Measurements from ENCODE around the gene TACR2.
A peak's percentile ranks its signal among the peaks of the same experiment; 100 is the strongest.

TACR2 gene

DNA sequence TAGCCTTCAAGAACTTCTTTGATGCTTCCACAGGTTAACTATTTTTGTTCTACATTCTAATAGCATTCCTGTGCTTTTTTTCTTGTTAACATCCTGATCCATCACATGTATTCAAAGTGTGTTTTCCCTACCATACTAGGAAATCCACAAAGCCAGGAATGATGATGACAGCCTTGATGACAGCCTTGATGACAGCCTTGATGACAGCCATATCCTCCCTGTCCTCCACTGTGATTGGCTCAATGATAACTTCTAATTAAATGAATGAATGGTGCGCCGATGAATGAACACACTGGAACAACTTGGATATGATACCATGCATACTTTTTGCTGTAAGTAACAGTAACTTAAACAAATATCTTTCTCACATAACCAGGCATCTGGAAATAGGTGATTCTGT, 8.3 kb upstream of the TACR2 start:
- no peak overlapping the region for H3K4me3 ChIP-seq
- peak overlapping the region in 1 of 21 experiments; percentile 74 for H3K27ac ChIP-seq

DNA sequence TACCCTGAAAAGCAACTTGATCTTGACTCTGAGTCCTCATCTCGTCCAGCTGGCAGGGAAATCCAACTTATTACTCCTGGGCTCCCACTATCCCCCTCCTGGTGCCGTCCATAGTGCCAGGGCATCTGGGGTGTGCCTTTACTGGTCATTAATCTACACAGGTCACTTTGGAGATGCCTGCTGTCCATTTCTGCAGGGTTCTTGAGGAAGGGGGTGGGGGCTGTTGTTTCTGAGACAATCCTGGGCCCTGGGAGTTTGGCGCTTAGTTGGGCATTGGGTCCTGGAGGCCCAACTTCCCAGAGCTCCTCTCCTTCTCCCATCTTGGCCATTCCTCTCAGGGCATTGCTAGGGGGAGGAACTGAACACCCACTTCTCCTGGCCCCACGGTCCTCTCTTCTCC, 6.0 kb upstream of the TACR2 start:
- Histone ChIP-seq H3K4me3 (no peak overlapping the region), H3K27ac (no peak overlapping the region)

DNA sequence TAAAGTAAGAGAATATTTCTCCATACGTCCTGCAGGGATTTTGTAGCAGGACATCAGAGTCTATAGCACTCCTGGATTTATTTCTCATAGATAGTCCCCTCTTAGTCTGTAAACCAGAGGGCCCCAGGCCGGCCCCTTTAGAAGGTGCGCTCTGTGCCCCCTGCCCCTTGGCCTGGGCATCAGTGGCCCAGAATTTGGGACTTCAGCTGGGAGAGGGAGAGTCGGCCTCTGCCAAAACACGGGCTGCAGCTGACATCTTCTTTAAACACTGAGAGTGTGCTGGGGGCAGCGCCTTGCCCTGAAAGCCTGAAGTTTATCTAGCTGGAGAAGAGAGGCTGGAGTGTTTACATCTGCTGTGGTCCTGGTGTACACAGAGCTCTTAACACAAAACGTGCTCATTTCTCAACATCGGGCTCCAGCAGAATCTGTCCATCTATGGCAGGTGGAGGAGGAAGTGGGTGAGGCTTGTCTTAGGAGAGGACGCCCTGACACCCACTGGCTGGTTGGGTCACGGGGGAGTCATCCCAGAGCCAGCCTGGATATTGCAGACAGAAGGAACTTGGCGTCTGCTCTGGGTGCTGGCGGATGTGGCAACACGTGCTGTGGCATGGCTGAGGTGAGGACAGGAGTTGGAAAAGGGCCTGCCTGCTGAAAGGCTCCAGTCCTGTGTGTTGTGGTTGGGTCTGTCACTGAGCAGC, 5.0 kb upstream of the TACR2 start:
- no peak overlapping the region for H3K27ac ChIP-seq
- H3K4me3 ChIP-seq: no peak overlapping the region

DNA sequence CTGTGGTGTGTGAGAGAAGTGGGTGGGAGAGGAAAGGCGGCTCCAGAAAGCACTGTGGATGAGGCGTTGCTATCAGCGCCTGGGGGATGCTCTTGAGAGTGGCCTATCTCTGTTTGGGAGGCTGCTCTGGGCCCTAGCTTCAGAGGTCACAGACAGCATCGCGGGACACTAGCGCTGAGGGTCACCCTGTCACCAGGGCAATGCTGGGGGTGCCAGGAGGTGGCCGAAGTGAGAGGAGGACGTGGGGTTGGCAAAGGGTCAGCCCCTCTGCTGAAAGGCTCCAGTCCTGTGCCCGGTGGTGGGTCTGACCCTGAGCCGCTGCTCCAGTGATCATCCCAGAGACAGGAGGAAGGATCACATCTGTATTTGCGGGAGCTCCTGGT, 3.0 kb upstream of the TACR2 start:
- H3K4me3 ChIP-seq: no peak overlapping the region
- H3K27ac ChIP-seq: no peak overlapping the region

GRCh38 chr10:69419096-69419743, 2.5 kb upstream of the TACR2 start:
- H3K4me3 ChIP-seq: no peak overlapping the region
- H3K27ac ChIP-seq: no peak overlapping the region

DNA sequence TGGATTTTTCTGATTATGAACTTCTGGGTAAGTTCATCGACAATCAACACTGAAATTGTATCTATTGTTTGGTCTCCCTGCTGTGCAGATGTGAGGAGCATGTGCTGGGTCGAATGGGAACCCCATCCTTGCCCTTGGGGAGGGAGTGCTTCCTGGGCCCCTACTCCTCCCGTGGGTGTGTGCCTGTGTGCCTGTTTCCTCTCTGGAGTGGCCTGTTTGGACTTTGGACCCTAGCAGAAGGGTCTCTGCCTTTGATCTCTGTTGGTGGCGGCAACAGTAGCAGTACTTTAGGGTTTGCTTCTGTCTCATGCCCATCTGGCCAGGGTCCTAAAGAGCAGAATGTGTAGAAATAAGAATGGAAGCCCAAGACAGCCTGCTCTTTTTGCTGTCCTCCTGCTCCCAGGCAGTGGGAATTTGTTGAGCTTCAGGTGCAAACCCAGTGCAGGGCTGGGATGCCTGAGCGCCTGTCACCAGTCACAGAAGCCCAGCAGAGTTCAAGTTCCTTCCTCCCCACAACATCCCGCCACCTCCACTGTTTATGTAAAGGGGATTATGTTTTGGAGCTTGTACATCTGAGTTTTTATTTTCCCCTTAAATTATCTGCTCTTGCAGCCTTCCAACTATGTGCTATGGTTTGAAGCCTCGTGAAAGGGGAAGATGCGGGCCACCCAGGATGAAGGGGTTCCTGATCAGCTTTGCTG, 1.5 kb upstream of the TACR2 start:
- Histone ChIP-seq H3K27ac (no peak overlapping the region), H3K4me3 (no peak overlapping the region)

DNA sequence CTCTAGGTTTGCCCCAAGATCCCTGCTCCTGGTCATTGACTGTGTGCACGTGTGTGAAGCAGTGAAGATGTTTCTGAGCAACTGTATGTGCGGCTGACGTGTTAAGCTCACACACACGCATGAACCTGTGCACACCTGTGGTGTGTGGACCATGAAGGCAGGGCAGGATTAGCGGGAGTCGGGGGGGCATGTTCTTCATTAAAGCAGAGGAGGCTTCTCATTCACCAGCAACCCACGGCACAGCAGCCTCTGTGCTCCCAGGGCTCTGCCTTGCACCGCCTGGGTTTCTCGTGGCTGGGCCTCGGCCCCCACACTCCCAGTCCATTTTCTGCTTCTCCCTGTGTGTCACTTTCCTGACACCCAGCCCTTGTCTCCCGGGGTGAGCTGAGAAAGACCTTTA, 824 bp upstream of the TACR2 start:
- no peak overlapping the region for H3K27ac ChIP-seq
- no peak overlapping the region for H3K4me3 ChIP-seq

DNA sequence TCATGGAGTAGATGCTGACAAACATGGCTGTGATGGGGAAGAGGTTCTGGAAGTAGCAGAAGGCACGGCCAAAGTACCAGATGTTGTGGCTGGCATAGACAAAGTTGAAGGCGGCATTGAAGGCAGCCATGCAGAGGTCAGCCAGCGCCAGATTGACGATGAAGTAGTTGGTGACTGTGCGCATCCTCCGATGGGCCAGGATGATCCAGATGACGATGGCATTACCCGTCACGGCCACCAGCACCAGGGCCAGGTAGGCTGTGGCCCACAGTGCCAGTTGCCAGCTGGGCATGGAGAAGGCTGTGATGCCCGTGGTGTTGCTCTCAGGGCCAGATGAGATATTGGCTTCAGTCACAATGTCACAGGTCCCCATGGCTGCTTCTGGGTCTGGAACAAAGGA, 767 bp downstream of the TACR2 start:
- no peak overlapping the region for H3K4me3 ChIP-seq
- H3K27ac ChIP-seq: no peak overlapping the region

DNA sequence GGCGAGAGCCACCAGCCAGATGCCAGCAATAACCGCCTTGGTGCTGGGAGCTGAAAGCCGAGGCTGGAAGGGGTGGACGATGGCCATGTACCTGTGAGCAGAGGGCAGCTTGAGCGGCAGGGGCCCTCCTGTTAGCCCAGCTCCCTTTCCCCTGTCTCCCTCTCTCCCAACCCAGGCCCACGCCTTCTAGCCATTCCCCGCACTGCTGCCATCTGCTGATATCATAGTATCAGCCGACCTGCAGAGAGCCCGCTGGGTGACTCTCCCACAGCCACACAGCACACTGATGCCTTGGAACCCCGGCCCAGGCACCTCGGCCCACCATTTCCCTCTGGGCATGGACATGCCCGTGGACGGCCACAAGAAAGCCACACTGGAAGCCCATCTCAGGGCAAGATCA, 1.7 kb downstream of the TACR2 start:
- Histone ChIP-seq H3K27ac (no peak overlapping the region), H3K4me3 (no peak overlapping the region)

GRCh38 chr10:69414036-69415018, 2.4 kb downstream of the TACR2 start:
- no peak overlapping the region for H3K27ac ChIP-seq
- no peak overlapping the region for H3K4me3 ChIP-seq

DNA sequence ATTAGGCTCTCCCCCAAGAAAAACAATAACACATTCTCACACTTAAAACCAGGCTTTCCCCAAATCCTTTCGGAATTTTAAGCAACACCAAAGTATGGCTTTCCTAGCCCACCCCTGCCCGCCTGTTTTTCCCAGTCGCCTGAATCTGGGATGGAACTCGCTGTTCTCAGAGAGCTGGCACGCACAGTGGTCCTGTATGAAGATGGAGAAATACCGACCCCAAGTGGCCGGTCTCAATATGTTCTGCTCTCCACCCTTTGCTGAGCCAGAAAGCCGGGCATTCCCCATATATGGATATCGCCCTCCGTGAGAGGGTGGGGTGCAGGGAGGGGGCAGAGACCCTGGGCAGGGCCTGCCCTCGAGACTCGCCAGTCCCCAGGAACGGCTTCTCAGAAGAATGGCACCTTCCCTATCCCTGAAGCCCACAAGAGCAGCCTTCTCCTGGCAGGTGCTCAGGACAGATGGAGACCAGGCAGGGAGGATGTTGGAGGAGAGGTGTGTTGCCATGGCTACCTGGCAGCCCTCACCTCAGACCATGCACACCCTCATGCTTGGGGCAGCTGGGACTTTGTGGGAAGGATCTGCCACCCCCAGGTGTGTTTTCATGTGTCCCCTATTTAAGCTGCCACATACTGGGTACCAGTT, 3.4 kb downstream of the TACR2 start:
- no peak overlapping the region for H3K4me3 ChIP-seq

GRCh38 chr10:69412232-69412790, 4.4 kb downstream of the TACR2 start:
- no peak overlapping the region for H3K4me3 ChIP-seq
- no peak overlapping the region for H3K27ac ChIP-seq

More for the DNA sequence above, 3.4 kb downstream of the TACR2 start:
- H3K27ac ChIP-seq: no peak overlapping the region

DNA sequence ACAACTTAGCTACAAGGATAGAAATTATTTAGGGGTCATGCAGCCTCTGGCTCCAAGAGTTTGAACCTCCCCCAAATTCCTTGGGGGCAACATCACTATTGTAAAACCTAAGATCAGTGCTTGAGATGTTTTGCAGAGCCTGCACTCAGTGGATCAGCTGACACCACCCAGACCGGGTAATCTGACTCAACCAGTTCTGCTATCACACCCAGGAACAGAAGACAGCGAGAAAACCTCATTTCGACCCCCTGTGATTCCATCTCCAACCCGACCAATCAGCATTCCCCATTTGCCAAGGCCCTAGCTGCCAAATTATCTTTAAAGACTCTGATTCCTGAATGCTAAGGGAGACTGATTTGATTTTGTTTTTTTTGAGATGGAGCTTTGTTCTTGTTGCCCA, 5.2 kb downstream of the TACR2 start:
- no peak overlapping the region for H3K4me3 ChIP-seq
- H3K27ac ChIP-seq: peak overlapping the region in 3 of 21 experiments; percentile 16 to 70 (median 54)

GRCh38 chr10:69410487-69410886, 6.2 kb downstream of the TACR2 start:
- H3K27ac ChIP-seq: peak overlapping the region in 3 of 21 experiments; percentile 16 to 70 (median 54)
- H3K4me3 ChIP-seq: no peak overlapping the region

DNA sequence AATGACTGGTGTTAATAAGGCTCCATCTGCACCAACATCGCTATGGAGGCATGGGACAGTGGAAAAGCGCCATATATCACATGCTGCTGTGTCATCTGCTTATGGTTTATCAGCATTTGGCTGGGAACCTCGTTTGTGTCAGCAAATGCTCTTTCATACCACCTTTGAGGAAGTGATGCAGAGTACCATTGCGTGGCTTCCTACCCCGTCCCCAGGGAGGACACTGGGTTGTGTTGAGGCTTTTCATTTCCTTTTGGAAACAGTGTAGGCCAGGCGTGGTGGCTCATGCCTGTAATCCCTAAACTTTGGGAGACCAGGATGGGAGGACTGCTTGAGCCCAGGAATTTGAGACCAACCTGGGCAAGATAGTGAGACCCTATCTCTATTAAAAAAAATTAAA, 6.8 kb downstream of the TACR2 start:
- peak overlapping the region in 2 of 21 experiments; percentile 54 to 70 for H3K27ac ChIP-seq
- no peak overlapping the region for H3K4me3 ChIP-seq

DNA sequence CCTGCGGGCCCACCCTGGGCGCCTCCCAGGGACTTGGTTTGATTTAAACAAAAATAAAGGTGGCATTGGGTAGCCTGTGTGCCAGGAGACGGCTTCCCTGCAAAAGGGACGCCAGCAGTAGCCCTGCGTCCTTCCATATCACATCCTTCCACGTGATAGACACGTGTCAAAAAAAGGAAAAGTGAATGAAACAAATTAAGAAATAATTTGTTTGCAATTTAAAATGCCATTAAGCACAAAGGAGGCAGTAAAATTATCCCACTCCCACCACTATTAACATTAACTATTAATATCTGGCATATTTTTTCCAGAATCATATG, 7.6 kb downstream of the TACR2 start:
- Histone ChIP-seq H3K4me3 (peak overlapping the region in 5 of 7 experiments; percentile 19 to 41 (median 27)), H3K27ac (peak overlapping the region; percentile 38 to 89 (median 78))

GRCh38 chr10:69408318-69409175, 8.2 kb downstream of the TACR2 start:
- Histone ChIP-seq H3K27ac (peak overlapping the region; percentile 38 to 89 (median 78)), H3K4me3 (peak overlapping the region in 6 of 7 experiments; percentile 17 to 41 (median 24))

- H3K27ac ChIP-seq: peak overlapping the region in 14 of 21 experiments; percentile 3 to 88 (median 50)
- peak overlapping the region in 1 of 7 experiments; percentile 17 for H3K4me3 ChIP-seq
These were observed 9.0 kb downstream of the TACR2 start for GRCh38 chr10:69407621-69408301.

Data from skin epidermis (tissue), 12 donors.